IMR-90 (cell line): ENCODE results near the gene MOV10. TPM values are rescaled to one million over a fixed set of nuclear protein-coding genes. Genes with fewer than 3 reads are reported as not detected.

Experiments used
- ATAC-seq: fragments of 200-7000 bp; cut with Tn5 transposase; 2 replicates; pipeline ENCODE4 v1.9.1; 2020; ENCODE audit warnings: low read depth, mild to moderate bottlenecking, moderate library complexity
- BruUV-seq: library from RNA; stranded (reverse); fragments of 400-500 nt; replicated peaks from 2 replicates; lab custom pipeline; 2021; lab: Mats Ljungman, UMichigan
- CTCF ChIA-PET: fragments of 300-600 bp; formaldehyde crosslinking; extraction: SDS; loops from one replicate; lab custom pipeline; 2021; ENCODE audit warnings: antibody characterized with exemption; lab: Yijun Ruan, JAX
- POLR2A ChIA-PET: fragments of 300-600 bp; sonication (Branson Sonifier 250); formaldehyde crosslinking; loops from one replicate; lab custom pipeline; 2022; ENCODE audit warnings: antibody characterized with exemption; ENCODE audit not compliant: unreplicated experiment; lab: Charles Lee
- DNase-seq: peaks from one replicate; pipeline ENCODE4 v3.0.0; 2013
- H2AFZ ChIP-seq: replicated peaks from 2 replicates; pipeline ENCODE3; 2013; ENCODE audit warnings: low read length, mild to moderate bottlenecking; ENCODE audit not compliant: poor library complexity
- H2AK5ac ChIP-seq: 2 replicates; pipeline ENCODE4 v1.6.1; 2013; ENCODE audit warnings: low read depth, low read length, inconsistent platforms
- H2AK9ac ChIP-seq: replicated peaks from 2 replicates; pipeline ENCODE3; 2013; ENCODE audit warnings: mild to moderate bottlenecking, low read depth, low read length, moderate library complexity; ENCODE audit not compliant: poor library complexity
- H2BK120ac ChIP-seq: 2 replicates; pipeline ENCODE4 v1.6.1; 2013; ENCODE audit warnings: low read depth, low read length, inconsistent platforms
- H2BK15ac ChIP-seq: 3 replicates; pipeline ENCODE4 v1.6.1; 2013; ENCODE audit warnings: low read depth, low read length, inconsistent platforms
- H2BK20ac ChIP-seq: 2 replicates; pipeline ENCODE4 v1.6.1; 2013; ENCODE audit warnings: low read depth, mild to moderate bottlenecking, inconsistent platforms, low read length, moderate library complexity
- H2BK5ac ChIP-seq: 2 replicates; pipeline ENCODE4 v1.6.1; 2013; ENCODE audit warnings: mild to moderate bottlenecking, low read depth, low read length, inconsistent platforms; ENCODE audit not compliant: poor library complexity, severe bottlenecking
- H3K14ac ChIP-seq: replicated peaks from 2 replicates; pipeline ENCODE4 v1.6.1; 2013; ENCODE audit warnings: low read depth, low read length, inconsistent platforms
- H3K18ac ChIP-seq: 2 replicates; pipeline ENCODE4 v1.6.1; 2013; ENCODE audit warnings: low read depth, low read length, control low read depth
- H3K23ac ChIP-seq: 2 replicates; pipeline ENCODE4 v1.6.1; 2013; ENCODE audit warnings: low read depth, low read length, inconsistent platforms
- H3K27ac ChIP-seq: 2 replicates; pipeline ENCODE4 v1.5.1; 2013; ENCODE audit warnings: mild to moderate bottlenecking, control low read depth, low read length; ENCODE audit not compliant: insufficient read depth
- H3K27me3 ChIP-seq: 2 replicates; pipeline ENCODE4 v1.6.1; 2013; ENCODE audit warnings: low read length; ENCODE audit not compliant: control insufficient read depth, insufficient read depth
- H3K36me3 ChIP-seq: 2 replicates; pipeline ENCODE4 v1.6.1; 2013; ENCODE audit warnings: low read length, mixed read lengths; ENCODE audit not compliant: control insufficient read depth, insufficient read depth
- H3K4ac ChIP-seq: 2 replicates; pipeline ENCODE4 v1.6.1; 2013; ENCODE audit warnings: low read depth, low read length, inconsistent platforms
- H3K4me1 ChIP-seq: 2 replicates; pipeline ENCODE4 v1.6.1; 2013; ENCODE audit warnings: low read length, mixed read lengths; ENCODE audit not compliant: control insufficient read depth, insufficient read depth
- H3K4me2 ChIP-seq: 2 replicates; pipeline ENCODE4 v1.6.1; 2013; ENCODE audit warnings: low read depth, mild to moderate bottlenecking, control low read depth, low read length, moderate library complexity
- H3K4me3 ChIP-seq: 2 replicates; pipeline ENCODE4 v1.5.1; 2013; ENCODE audit warnings: low read depth, mild to moderate bottlenecking, control low read depth, low read length, moderate library complexity; ENCODE audit not compliant: insufficient read depth
- H3K56ac ChIP-seq: 2 replicates; pipeline ENCODE4 v1.6.1; 2013; ENCODE audit warnings: low read length, inconsistent platforms; ENCODE audit not compliant: insufficient read depth; ENCODE audit errors: extremely low read depth
- H3K79me1 ChIP-seq, 2 experiments: 2 replicates each; pipeline ENCODE4 v1.6.1; 2013; ENCODE audit warnings: low read length in 2 of 2, inconsistent platforms in 1 of 2, low read depth in 1 of 2
- H3K9ac ChIP-seq: 2 replicates; pipeline ENCODE4 v1.6.1; 2013; ENCODE audit warnings: low read depth, low read length, control low read depth
- H3K9me1 ChIP-seq: 2 replicates; pipeline ENCODE4 v1.6.1; 2013; ENCODE audit warnings: low read length, inconsistent platforms; ENCODE audit not compliant: insufficient read depth
- H3K9me3 ChIP-seq: 2 replicates; pipeline ENCODE4 v1.6.1; 2013; ENCODE audit warnings: low read length; ENCODE audit not compliant: control insufficient read depth, insufficient read depth
- H4K20me1 ChIP-seq: 2 replicates; pipeline ENCODE4 v1.6.1; 2013; ENCODE audit warnings: low read length, inconsistent platforms; ENCODE audit not compliant: insufficient read depth
- H4K5ac ChIP-seq: 2 replicates; pipeline ENCODE4 v1.6.1; 2013; ENCODE audit warnings: mild to moderate bottlenecking, low read depth, low read length, control low read depth
- H4K8ac ChIP-seq, 2 experiments: 2 replicates each; pipeline ENCODE4 v1.6.1; 2013; ENCODE audit warnings: low read depth in 2 of 2, low read length in 2 of 2, control low read depth in 1 of 2, inconsistent platforms in 1 of 2
- H4K91ac ChIP-seq: 2 replicates; pipeline ENCODE4 v1.6.1; 2013; ENCODE audit warnings: low read depth, low read length, inconsistent platforms; ENCODE audit not compliant: insufficient read depth
- CTCF ChIP-seq: conservative IDR thresholded peaks from 2 replicates; pipeline ENCODE4 v1.5.1; 2012; ENCODE audit warnings: mild to moderate bottlenecking, low read depth, low read length, improper control_type of control experiment
- MAZ ChIP-seq: IDR thresholded peaks from 2 replicates; pipeline ENCODE4 v1.6.1; 2012; ENCODE audit warnings: low read depth, mild to moderate bottlenecking, low read length, improper control_type of control experiment, moderate library complexity, borderline replicate concordance
- MXI1 ChIP-seq: IDR thresholded peaks from 2 replicates; pipeline ENCODE4 v1.6.1; 2012; ENCODE audit warnings: low read depth, mild to moderate bottlenecking, low read length, moderate library complexity, borderline replicate concordance
- NFE2L2 ChIP-seq: fragments of 150-350 bp; IDR thresholded peaks from 2 replicates; pipeline ENCODE4 v1.6.1; 2016; ENCODE audit warnings: low read depth, mild to moderate bottlenecking, low read length
- POLR2A ChIP-seq: IDR thresholded peaks from 2 replicates; pipeline ENCODE4 v1.6.1; 2012; ENCODE audit warnings: mild to moderate bottlenecking, low read depth, low read length
- RAD21 ChIP-seq: IDR thresholded peaks from 2 replicates; pipeline ENCODE4 v1.6.1; 2012; ENCODE audit warnings: low read length, improper control_type of control experiment
- SMC3 ChIP-seq: fragments of 150-350 bp; IDR thresholded peaks from 2 replicates; pipeline ENCODE4 v1.6.1; 2016; ENCODE audit warnings: low read depth, mild to moderate bottlenecking, antibody characterized with exemption, low read length, moderate library complexity
- USF2 ChIP-seq: fragments of 150-350 bp; IDR thresholded peaks from 2 replicates; pipeline ENCODE4 v1.6.1; 2017; ENCODE audit warnings: mild to moderate bottlenecking, antibody characterized with exemption, low read length, low read depth
- WGBS, 2 experiments: methylation state at CpG; one replicate each; pipeline versions ENCODE4 v1.1.5 to v1.1.7; 2013; ENCODE audit warnings: missing lambda C conversion rate in 2 of 2; ENCODE audit not compliant: insufficient read length in 1 of 2; ENCODE audit errors: extremely low coverage in 2 of 2; 5-methylcytosine and 5-hydroxymethylcytosine counted together
- dilution Hi-C: fragments of 300-500 bp; cut with HindIII; formaldehyde crosslinking; loops from one replicate; pipeline ENCODE4 v1.14.3; 2018; ENCODE audit warnings: low sequenced_read_pairs; ENCODE audit not compliant: unreplicated experiment
- in situ Hi-C: fragments of 300-500 bp; cut with MboI; formaldehyde crosslinking; loops from 3 replicates; pipeline ENCODE4 v1.14.3; 2019; ENCODE audit warnings: low sequenced_read_pairs, inconsistent platforms, mixed read lengths
- intact Hi-C: fragments of 100-400 bp; cut with micrococcal nuclease; formaldehyde crosslinking; loops from 2 replicates; pipeline ENCODE4 v1.10.0; 2022
- polyA plus RNA-seq, 3 experiments: library from polyadenylated mRNA; depleted of rRNA; stranded (reverse); fragments of >200 nt; gene quantifications; 2 replicates each; pipeline ENCODE4 v1.2.3, GENCODE V29; 2012; ENCODE audit warnings: low replicate concordance in 1 of 3
- total RNA-seq: library from RNA; depleted of rRNA; stranded (reverse); fragments of >200 nt; gene quantifications from 2 replicates; pipeline ENCODE4 v1.2.3, GENCODE V29; 2012

The MOV10 gene
- total and polyA plus RNA-seq, 2 of the 4 experiments (the other 2 are of a cell fraction) = 36.7 to 103 TPM

GRCh38 chr1:112694363-112694929 lies 20.0 kb downstream of the MOV10 start:
- Histone ChIP-seq H2BK15ac (no peak overlapping the region), H2BK20ac (no peak overlapping the region), H3K14ac (no peak overlapping the region), H4K8ac (no peak overlapping the region), H4K20me1 (no peaks in the 10 kb centered on the region), H3K9me3 (no peaks in the 10 kb centered on the region), H3K27ac (no peak overlapping the region), H3K79me1 (peaks cover 5 to 24% of the 10 kb centered on the region in 2 experiments), H4K5ac (no peak overlapping the region), H2AFZ (no peak overlapping the region), H2AK5ac (no peak overlapping the region), H3K36me3 (peaks cover 75% of the 10 kb centered on the region), H2BK120ac (no peak overlapping the region), H3K56ac (no peak overlapping the region), H2BK5ac (no peak overlapping the region), H4K91ac (no peak overlapping the region), H3K9ac (no peak overlapping the region), H3K4ac (no peak overlapping the region), H3K4me2 (no peak overlapping the region), H3K4me3 (no peak overlapping the region), H3K23ac (no peak overlapping the region), H3K9me1 (peaks cover 6% of the 10 kb centered on the region; the same call in 1 of the 2 replicates), H3K4me1 (no peaks in the 10 kb centered on the region), H3K27me3 (no peaks in the 10 kb centered on the region), H3K18ac (no peak overlapping the region), H2AK9ac (no peak overlapping the region)
- DNase-seq (no peak), ATAC-seq (no peak)
- 95% methylated on average over 8 of the region's 15 CpGs; no CpG with 5 or more reads in 1 of the 2 experiments for WGBS, 2 experiments
- TF ChIP-seq USF2 (no peak), RAD21 (no peak), CTCF (no peak), MXI1 (no peak), NFE2L2 (no peak), POLR2A (no peak), MAZ (no peak), SMC3 (no peak)
- intact Hi-C loops = no loop called here
- ChIA-PET POLR2A (no interaction called here), CTCF (no interaction called here)
- in situ Hi-C loops = no loop called here
- dilution Hi-C loops = no loop called here
- no TSS peak for BruUV-seq
